GM12878 (cell line): ENCODE results near the gene WDR41. TPM values are rescaled to one million over a fixed set of nuclear protein-coding genes. Genes with fewer than 3 reads are reported as not detected.

Experiments
- ATAC-seq: fragments of 200-7000 bp; cut with Tn5 transposase; 3 replicates; pipeline ENCODE4 v1.9.1; 2020; ENCODE audit warnings: mild to moderate bottlenecking, moderate library complexity
- BruUV-seq: library from RNA; stranded (reverse); fragments of 400-500 nt; replicated peaks from 2 replicates; lab custom pipeline; 2021; lab: Mats Ljungman, UMichigan
- CTCF ChIA-PET: fragments of 300-600 bp; sonication (Branson Sonifier 250); formaldehyde crosslinking; extraction: SDS; loops from one replicate; lab custom pipeline; 2021; ENCODE audit warnings: inconsistent platforms; lab: Yijun Ruan, JAX
- POLR2A ChIA-PET: fragments of 350-600 bp; formaldehyde crosslinking; extraction: SDS; loops from one replicate; lab custom pipeline; 2021; ENCODE audit warnings: inconsistent platforms; lab: Charles Lee
- RAD21 ChIA-PET: fragments of 300-600 bp; sonication (Branson Sonifier 250); formaldehyde crosslinking; loops from one replicate; lab custom pipeline; 2023; ENCODE audit warnings: antibody characterized with exemption; ENCODE audit not compliant: unreplicated experiment; lab: Charles Lee
- SMC1A ChIA-PET: fragments of 300-600 bp; sonication (Branson Sonifier 250); formaldehyde crosslinking; loops from one replicate; lab custom pipeline; 2023; ENCODE audit not compliant: unreplicated experiment, uncharacterized antibody; lab: Charles Lee
- DNase-seq: peaks from one replicate; pipeline ENCODE4 v3.0.0-alpha.2; 2011; ENCODE audit warnings: low read depth, low spot score
- FAIRE-seq: peaks from 3 replicates; lab custom pipeline; 2011; peaks lifted over from hg19 to GRCh38; lab: Jason Lieb, UNC
- H2AFZ ChIP-seq: 2 replicates; pipeline ENCODE4 v1.6.0; 2011; ENCODE audit warnings: low read depth, low read length, control low read depth; ENCODE audit not compliant: control insufficient read depth
- H3K27ac ChIP-seq: 2 replicates; pipeline ENCODE4 v1.5.1; 2011; ENCODE audit warnings: control low read depth; ENCODE audit not compliant: control insufficient read depth, insufficient read depth
- H3K27me3 ChIP-seq, 2 experiments: replicated peaks in 1 of 2; 2 replicates each; pipeline versions ENCODE4 v1.6.0 to v1.6.1; 2011; ENCODE audit warnings: low read length in 1 of 2; ENCODE audit not compliant: control insufficient read depth in 2 of 2, insufficient read depth in 2 of 2
- H3K36me3 ChIP-seq, 2 experiments: 2 replicates each; pipeline ENCODE4 v1.5.1; 2011; ENCODE audit warnings: low read length in 1 of 2; ENCODE audit not compliant: control insufficient read depth in 2 of 2, insufficient read depth in 2 of 2
- H3K4me1 ChIP-seq: 2 replicates; pipeline ENCODE4 v1.6.1; 2011; ENCODE audit warnings: mild to moderate bottlenecking, low read length, moderate library complexity, mixed read lengths; ENCODE audit not compliant: control insufficient read depth, insufficient read depth
- H3K4me2 ChIP-seq: 2 replicates; pipeline ENCODE4 v1.6.0; 2011; ENCODE audit warnings: control low read depth; ENCODE audit not compliant: control insufficient read depth, insufficient read depth
- H3K4me3 ChIP-seq: fragments of 200-600 bp; sonication (generic); 2 replicates; pipeline ENCODE4 v1.5.1; 2016
- H3K79me2 ChIP-seq: 2 replicates; pipeline ENCODE4 v1.6.0; 2011; ENCODE audit warnings: low read length; ENCODE audit not compliant: control insufficient read depth, insufficient read depth
- H3K9ac ChIP-seq: 2 replicates; pipeline ENCODE4 v1.8.0; 2011; ENCODE audit warnings: low read length, control low read depth, mixed read lengths; ENCODE audit not compliant: control insufficient read depth, insufficient read depth
- H3K9me3 ChIP-seq: replicated peaks from 3 replicates; pipeline ENCODE4 v1.5.1; 2011; ENCODE audit warnings: mild to moderate bottlenecking, low read length; ENCODE audit not compliant: control insufficient read depth, insufficient read depth
- H4K20me1 ChIP-seq: 2 replicates; pipeline ENCODE4 v1.6.0; 2011; ENCODE audit not compliant: control insufficient read depth, insufficient read depth
- BRCA1 ChIP-seq: IDR thresholded peaks from 2 replicates; pipeline ENCODE4 v1.6.1; 2011; ENCODE audit warnings: low read depth, low read length, improper control_type of control experiment
- CEBPB ChIP-seq, 2 experiments: fragments of 150-350 bp in 1 of 2; IDR thresholded peaks; 2 replicates each; pipeline ENCODE4 v1.6.1; 2012 to 2014; ENCODE audit warnings: low read depth in 2 of 2, low read length in 2 of 2, borderline replicate concordance in 1 of 2, inconsistent platforms in 1 of 2
- CHD2 ChIP-seq: IDR thresholded peaks from 2 replicates; pipeline ENCODE4 v1.6.1; 2011; ENCODE audit warnings: low read depth, low read length, improper control_type of control experiment, borderline replicate concordance
- CHD4 ChIP-seq: fragments of 200-600 bp; sonication (generic); IDR thresholded peaks from 2 replicates; pipeline ENCODE4 v1.6.1; 2016; ENCODE audit warnings: mild to moderate bottlenecking
- EED ChIP-seq: sonication (generic); IDR thresholded peaks from 2 replicates; pipeline ENCODE4 v1.6.1; 2016; ENCODE audit warnings: antibody characterized with exemption, low read depth
- FOS ChIP-seq: IDR thresholded peaks from 3 replicates; pipeline ENCODE4 v1.6.1; 2011; ENCODE audit warnings: borderline replicate concordance; ENCODE audit not compliant: insufficient read length; ENCODE audit errors: extremely low read depth
- IKZF2 ChIP-seq, 2 experiments: fragments of 450-650 bp; IDR thresholded peaks; 2 replicates each; pipeline ENCODE4 v1.6.1; 2017; ENCODE audit warnings: mild to moderate bottlenecking in 2 of 2, moderate library complexity in 2 of 2
- KDM1A ChIP-seq: fragments of 200-600 bp; sonication (generic); IDR thresholded peaks from 2 replicates; pipeline ENCODE4 v1.6.1; 2016; ENCODE audit warnings: borderline replicate concordance
- MEF2A ChIP-seq: IDR thresholded peaks from 2 replicates; pipeline ENCODE4 v1.6.1; 2011; ENCODE audit warnings: low read depth, mild to moderate bottlenecking, low read length, moderate library complexity; ENCODE audit not compliant: insufficient read depth
- NR2C2 ChIP-seq: IDR thresholded peaks from 2 replicates; pipeline ENCODE4 v1.6.1; 2011; ENCODE audit warnings: borderline replicate concordance, low read depth; ENCODE audit not compliant: control insufficient read depth, insufficient read length
- RUNX3 ChIP-seq: IDR thresholded peaks from 2 replicates; pipeline ENCODE4 v1.6.1; 2012; ENCODE audit warnings: low read length, inconsistent platforms
- SIN3A ChIP-seq: IDR thresholded peaks from 2 replicates; pipeline ENCODE4 v1.6.1; 2012; ENCODE audit warnings: low read depth, low read length, improper control_type of control experiment
- SP1 ChIP-seq: IDR thresholded peaks from one replicate; pipeline ENCODE4 v1.6.1; 2011; ENCODE audit warnings: low read depth, low read length
- STAT3 ChIP-seq: IDR thresholded peaks from 2 replicates; pipeline ENCODE4 v1.6.1; 2011; ENCODE audit warnings: low read depth, low read length, improper control_type of control experiment
- WGBS: methylation state at CpG from one replicate; pipeline ENCODE4 v1.1.6; 2016; ENCODE audit warnings: low lambda C conversion rate; ENCODE audit not compliant: insufficient replicate concordance, insufficient coverage; ENCODE audit errors: missing lambda C conversion rate; 5-methylcytosine and 5-hydroxymethylcytosine counted together
- in situ Hi-C: fragments of 300-500 bp; cut with MboI; formaldehyde crosslinking; loops from 9 replicates; pipeline ENCODE4 v1.14.3; 2018; ENCODE audit warnings: mixed read lengths
- intact Hi-C: fragments of 100-400 bp; cut with micrococcal nuclease; formaldehyde crosslinking; loops from one replicate; pipeline ENCODE4 v1.14.2; 2022; ENCODE audit not compliant: unreplicated experiment
- polyA plus RNA-seq, 11 experiments: library from polyadenylated mRNA; depleted of rRNA in 4 of 11; unstranded in 6 of 11; stranded (reverse) in 5 of 11; fragments of >200 nt; fragmentation: Nextera tagmentation in 4 of 11; fragmentation: Illumina TruSeq in 1 of 11; extraction: Ambion mirVana in 4 of 11; extraction: Trizol in 1 of 11; gene quantifications; 1 replicate in 1 of 11; 2 replicates in 10 of 11; pipeline versions ENCODE4 v1.2.1 to v1.2.3, GENCODE V29; 2011 to 2016; ENCODE audit warnings: inconsistent platforms in 2 of 11, missing spikeins in 2 of 11, low read depth in 1 of 11
- total RNA-seq, 4 experiments: library from RNA; depleted of rRNA in 3 of 4; stranded (reverse); fragments of >200 nt in 3 of 4; fragmentation: Illumina TruSeq in 1 of 4; extraction: Trizol in 1 of 4; gene quantifications; 2 replicates each; pipeline versions ENCODE4 v1.2.1 to v1.2.3, GENCODE V29; 2013 to 2021
- TF ChIP-seq, protein P1 (sequence below): fragments of 450-650 bp; IDR thresholded peaks from 2 replicates; pipeline ENCODE4 v1.6.1; 2018; ENCODE audit warnings: borderline replicate concordance, mild to moderate bottlenecking; ENCODE audit not compliant: partially characterized antibody
- TF ChIP-seq, protein P2 (sequence below): fragments of 450-650 bp; IDR thresholded peaks from 2 replicates; pipeline ENCODE4 v1.6.1; 2016; ENCODE audit warnings: mild to moderate bottlenecking
- TF ChIP-seq, protein P3 (sequence below): IDR thresholded peaks from 2 replicates; pipeline ENCODE4 v1.6.1; 2011; ENCODE audit warnings: low read depth, low read length, improper control_type of control experiment, borderline replicate concordance

WDR41 gene
- total and polyA plus RNA-seq, 10 of the 15 experiments (the other 5 are each of a cell fraction or from before 2014, with no cell fraction given), result 60.0 to 124 (median 84.4) TPM

DNA sequence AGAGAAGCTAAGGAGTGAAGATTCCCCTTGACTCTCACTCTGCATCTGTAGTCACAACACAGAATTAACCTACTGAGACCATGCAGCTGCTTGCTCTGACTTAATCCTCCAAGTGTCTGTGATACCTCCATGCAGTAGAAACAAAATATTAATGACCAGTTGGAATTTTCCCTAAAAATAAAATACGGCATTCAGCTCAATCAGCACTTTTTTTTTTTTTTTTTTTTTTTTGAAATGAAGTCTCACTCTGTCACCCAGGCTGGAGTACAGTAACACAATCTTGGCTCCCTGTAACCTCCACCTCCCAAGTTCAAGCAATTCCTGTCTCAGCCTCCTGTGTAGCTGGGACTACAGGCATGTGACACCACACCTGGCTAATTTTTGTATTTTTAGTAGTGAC, 48.4 kb downstream of the WDR41 start (continued):
- TF ChIP-seq IKZF2 (IDR thresholded peaks at IDR 0.05), result no peak
- TF ChIP-seq, protein P1, sequence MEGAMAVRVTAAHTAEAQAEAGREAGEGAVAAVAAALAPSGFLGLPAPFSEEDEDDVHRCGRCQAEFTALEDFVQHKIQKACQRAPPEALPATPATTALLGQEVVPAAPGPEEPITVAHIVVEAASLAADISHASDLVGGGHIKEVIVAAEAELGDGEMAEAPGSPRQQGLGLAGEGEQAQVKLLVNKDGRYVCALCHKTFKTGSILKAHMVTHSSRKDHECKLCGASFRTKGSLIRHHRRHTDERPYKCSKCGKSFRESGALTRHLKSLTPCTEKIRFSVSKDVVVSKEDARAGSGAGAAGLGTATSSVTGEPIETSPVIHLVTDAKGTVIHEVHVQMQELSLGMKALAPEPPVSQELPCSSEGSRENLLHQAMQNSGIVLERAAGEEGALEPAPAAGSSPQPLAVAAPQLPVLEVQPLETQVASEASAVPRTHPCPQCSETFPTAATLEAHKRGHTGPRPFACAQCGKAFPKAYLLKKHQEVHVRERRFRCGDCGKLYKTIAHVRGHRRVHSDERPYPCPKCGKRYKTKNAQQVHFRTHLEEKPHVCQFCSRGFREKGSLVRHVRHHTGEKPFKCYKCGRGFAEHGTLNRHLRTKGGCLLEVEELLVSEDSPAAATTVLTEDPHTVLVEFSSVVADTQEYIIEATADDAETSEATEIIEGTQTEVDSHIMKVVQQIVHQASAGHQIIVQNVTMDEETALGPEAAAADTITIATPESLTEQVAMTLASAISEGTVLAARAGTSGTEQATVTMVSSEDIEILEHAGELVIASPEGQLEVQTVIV, result no peak
- TF ChIP-seq, protein P2, sequence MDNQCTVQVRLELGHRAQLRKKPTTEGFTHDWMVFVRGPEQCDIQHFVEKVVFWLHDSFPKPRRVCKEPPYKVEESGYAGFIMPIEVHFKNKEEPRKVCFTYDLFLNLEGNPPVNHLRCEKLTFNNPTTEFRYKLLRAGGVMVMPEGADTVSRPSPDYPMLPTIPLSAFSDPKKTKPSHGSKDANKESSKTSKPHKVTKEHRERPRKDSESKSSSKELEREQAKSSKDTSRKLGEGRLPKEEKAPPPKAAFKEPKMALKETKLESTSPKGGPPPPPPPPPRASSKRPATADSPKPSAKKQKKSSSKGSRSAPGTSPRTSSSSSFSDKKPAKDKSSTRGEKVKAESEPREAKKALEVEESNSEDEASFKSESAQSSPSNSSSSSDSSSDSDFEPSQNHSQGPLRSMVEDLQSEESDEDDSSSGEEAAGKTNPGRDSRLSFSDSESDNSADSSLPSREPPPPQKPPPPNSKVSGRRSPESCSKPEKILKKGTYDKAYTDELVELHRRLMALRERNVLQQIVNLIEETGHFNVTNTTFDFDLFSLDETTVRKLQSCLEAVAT, result no peak
- no peak for TF ChIP-seq CHD2
- TF ChIP-seq EED, result no peak
- TF ChIP-seq, protein P3, sequence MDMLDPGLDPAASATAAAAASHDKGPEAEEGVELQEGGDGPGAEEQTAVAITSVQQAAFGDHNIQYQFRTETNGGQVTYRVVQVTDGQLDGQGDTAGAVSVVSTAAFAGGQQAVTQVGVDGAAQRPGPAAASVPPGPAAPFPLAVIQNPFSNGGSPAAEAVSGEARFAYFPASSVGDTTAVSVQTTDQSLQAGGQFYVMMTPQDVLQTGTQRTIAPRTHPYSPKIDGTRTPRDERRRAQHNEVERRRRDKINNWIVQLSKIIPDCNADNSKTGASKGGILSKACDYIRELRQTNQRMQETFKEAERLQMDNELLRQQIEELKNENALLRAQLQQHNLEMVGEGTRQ, result no peak

DNA sequence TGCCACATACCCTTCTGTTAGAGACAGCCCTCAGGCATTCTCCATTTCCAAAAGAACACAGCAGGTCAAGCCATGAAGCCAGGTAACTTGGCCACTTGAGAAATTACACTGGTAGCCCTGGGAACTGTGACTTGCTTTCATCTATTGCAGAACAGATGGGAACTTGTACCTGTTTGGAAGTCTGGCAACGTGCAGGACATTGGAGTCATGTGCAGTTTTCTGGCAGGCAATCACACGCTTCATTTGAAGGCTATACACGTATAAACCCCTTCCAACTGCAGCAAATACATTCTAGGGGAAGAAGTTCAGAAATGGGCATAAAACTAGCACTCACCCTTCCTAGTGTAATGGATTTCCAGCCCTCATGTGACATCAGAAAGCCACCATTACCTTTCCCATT, 54.0 kb downstream of the WDR41 start:
- Histone ChIP-seq H2AFZ (no peak overlapping the region), H3K9me3 (no peaks in the 10 kb centered on the region), H3K4me1 (no peaks in the 10 kb centered on the region), H4K20me1 (no peaks in the 10 kb centered on the region), H3K79me2 (no peaks in the 10 kb centered on the region), H3K36me3 (peaks cover 0 to 12% of the 10 kb centered on the region in 2 experiments; a peak in 3 of 4 replicates), H3K9ac (no peak overlapping the region), H3K27me3 (no peaks in the 10 kb centered on the region), H3K4me3 (no peak overlapping the region), H3K4me2 (no peak overlapping the region), H3K27ac (no peak overlapping the region)
- 81% methylated on average over 3 of the region's 3 CpGs for WGBS
- ChIA-PET CTCF (interaction anchor here (1.1 to 2.7 kb wide), 8 partner anchors 11 to 294 kb away, joined by 3 to 27 read pairs (median 5); no protein-coding TSS in a partner anchor), SMC1A (interaction anchor here (0.6 to 3.1 kb wide), 7 partner anchors 11 to 295 kb away, joined by 3 to 21 read pairs (median 4); partner anchors contain the start of gene WDR41), RAD21 (interaction anchor here (1.0 to 1.8 kb wide), 4 partner anchors 10 to 293 kb away, joined by 6 to 9 read pairs (median 6); partner anchors contain the start of gene WDR41), POLR2A (no interaction called here)
- in situ Hi-C loops (no loop called here), intact Hi-C loops (loop anchor here (10.0 kb wide), 1 partner anchor 573 kb away; no protein-coding TSS in a partner anchor)
- ATAC-seq, result no peak
- no peak for FAIRE-seq
- DNase-seq, result no peak
- BruUV-seq, result no TSS peak
- no peak for TF ChIP-seq CHD4
- no peak for TF ChIP-seq STAT3
- no peak for TF ChIP-seq FOS
- no peak for TF ChIP-seq SP1
- no peak for TF ChIP-seq NR2C2
- TF ChIP-seq SIN3A, result no peak
- no peak for TF ChIP-seq BRCA1
- no peak for TF ChIP-seq KDM1A
- no peak for TF ChIP-seq MEF2A
- TF ChIP-seq, protein P3, result no peak
- TF ChIP-seq CEBPB (IDR thresholded peaks at IDR 0.05; ENCODE audit: borderline replicate concordance in 1 of 2, low read depth in 2 of 2, low read length in 2 of 2), result no peak
- no peak for TF ChIP-seq RUNX3
